GM18505 (cell line): ENCODE data around the gene OR2AE1.
"Not testable (repeated sequence)": the region's sequence is repeated elsewhere in the genome, so short reads cannot be mapped to it uniquely, and the experiment has no call there.

Experiments
- ATAC-seq: cut with Tn5 transposase; IDR thresholded peaks from one replicate; pipeline ENCODE4 v1.9.1; 2021; ENCODE audit not compliant: unreplicated experiment
- POLR2A ChIP-seq: IDR thresholded peaks from 4 replicates; pipeline ENCODE4 v1.6.1; 2011; ENCODE audit warnings: borderline replicate concordance; ENCODE audit not compliant: insufficient read depth, insufficient read length; ENCODE audit errors: extremely low read depth

The OR2AE1 gene, protein sequence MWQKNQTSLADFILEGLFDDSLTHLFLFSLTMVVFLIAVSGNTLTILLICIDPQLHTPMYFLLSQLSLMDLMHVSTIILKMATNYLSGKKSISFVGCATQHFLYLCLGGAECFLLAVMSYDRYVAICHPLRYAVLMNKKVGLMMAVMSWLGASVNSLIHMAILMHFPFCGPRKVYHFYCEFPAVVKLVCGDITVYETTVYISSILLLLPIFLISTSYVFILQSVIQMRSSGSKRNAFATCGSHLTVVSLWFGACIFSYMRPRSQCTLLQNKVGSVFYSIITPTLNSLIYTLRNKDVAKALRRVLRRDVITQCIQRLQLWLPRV

GRCh38 chr7:99876933-99877332 is at the start of gene OR2AE1:
TSS of gene OR2AE1 (minus strand) at chr7:99877033. CDS start at chr7:99877033, 0 bp downstream.
- no peak for TF ChIP-seq POLR2A
- ATAC-seq: no peak

GRCh38 chr7:99926321-99926720 is 49.5 kb upstream of the OR2AE1 start:
- no peak for TF ChIP-seq POLR2A
- ATAC-seq: no peak

GRCh38 chr7:99923200-99923599 is 46.4 kb upstream of the OR2AE1 start:
- no peak for ATAC-seq
- TF ChIP-seq POLR2A: no peak

- no peak for ATAC-seq
- no peak for TF ChIP-seq POLR2A
Measured at GRCh38 chr7:99920149-99920548, 43.3 kb upstream of the OR2AE1 start.

DNA sequence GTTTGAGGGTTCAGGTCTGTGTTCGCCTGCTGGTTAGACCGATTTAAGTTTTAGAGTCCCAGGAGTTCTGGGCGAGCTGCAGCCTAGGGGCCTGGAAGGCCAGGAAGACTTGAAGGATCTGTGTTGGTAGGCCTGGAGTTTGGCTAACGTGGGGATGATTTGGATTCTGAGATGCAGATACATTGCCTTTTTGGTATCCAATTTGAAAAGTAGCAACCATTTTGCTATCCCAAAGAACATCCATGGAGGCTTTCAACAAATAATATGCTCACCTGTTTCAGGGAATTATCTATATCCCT is 42.9 kb upstream of the OR2AE1 start:
- TF ChIP-seq POLR2A: no peak
- peak; percentile 25 for ATAC-seq

- peak; percentile 90 for ATAC-seq
- peak; percentile 92 for TF ChIP-seq POLR2A
Measured at GRCh38 chr7:99918959-99919813, 42.4 kb upstream of the OR2AE1 start, which contains the start of gene TRIM4. TSS of gene TRIM4 (minus strand) at chr7:99919530. CDS start at chr7:99919401, 129 bp downstream.

GRCh38 chr7:99910976-99911375 is 34.1 kb upstream of the OR2AE1 start:
- no peak for ATAC-seq
- no peak for TF ChIP-seq POLR2A

- no peak for ATAC-seq
- TF ChIP-seq POLR2A: no peak
Measured at GRCh38 chr7:99901581-99901980, 24.7 kb upstream of the OR2AE1 start.

DNA sequence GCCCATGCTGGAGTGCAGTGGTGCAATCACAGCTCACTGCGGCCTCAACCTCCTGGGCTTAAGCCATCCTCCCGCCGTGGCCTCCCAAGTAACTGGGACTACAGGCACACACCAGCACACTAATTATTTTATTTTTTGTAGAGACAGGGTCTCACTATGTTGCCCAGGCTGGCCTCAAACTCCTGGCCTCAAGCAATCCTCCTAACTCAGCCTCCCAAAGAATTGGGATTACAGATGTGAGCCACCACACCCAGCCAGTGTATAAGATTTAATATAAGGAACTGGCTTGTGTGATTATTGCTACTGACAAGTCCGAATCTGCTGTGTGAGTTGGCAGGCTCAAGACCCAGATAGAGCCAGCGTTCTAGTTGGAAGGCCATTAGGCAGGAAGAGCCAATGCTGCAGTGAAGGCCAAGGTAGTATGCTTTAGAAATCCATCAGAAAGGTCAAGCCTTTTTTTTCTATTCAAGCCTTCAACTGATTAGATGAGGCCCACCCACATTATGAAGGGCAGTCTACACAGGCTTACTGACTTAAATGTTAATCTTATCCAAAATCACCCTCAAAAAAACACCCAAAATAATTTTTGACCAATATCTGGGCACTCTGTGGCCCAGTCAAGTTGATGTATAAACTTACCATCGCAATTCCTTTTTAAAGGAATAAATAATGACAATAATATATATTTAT is 23.1 kb upstream of the OR2AE1 start:
- TF ChIP-seq POLR2A: no peak
- no peak for ATAC-seq

DNA sequence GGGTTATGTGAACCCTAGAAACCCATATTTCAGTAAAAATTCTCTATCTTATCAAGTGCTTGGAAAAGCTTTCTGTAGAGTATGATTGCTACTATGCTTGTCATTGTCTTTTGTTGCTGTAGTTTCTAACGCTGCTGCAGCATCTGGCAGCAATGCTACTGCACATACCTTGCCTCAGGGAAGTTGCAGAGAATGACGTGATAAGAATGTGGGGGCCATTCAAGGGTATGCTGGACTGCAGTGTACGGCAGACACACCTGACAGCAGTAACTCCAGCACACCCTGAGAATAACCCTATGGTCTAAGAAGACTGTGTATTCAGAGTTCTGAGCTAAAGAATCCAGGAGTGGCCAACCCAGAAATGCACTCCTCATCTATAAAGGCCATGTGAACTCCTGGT is 22.0 kb upstream of the OR2AE1 start:
- no peak for TF ChIP-seq POLR2A
- no peak for ATAC-seq

GRCh38 chr7:99898023-99898357 is 21.2 kb upstream of the OR2AE1 start:
- ATAC-seq: no peak
- no peak for TF ChIP-seq POLR2A

- TF ChIP-seq POLR2A: no peak
- no peak for ATAC-seq
Measured at GRCh38 chr7:99897322-99898022, 20.6 kb upstream of the OR2AE1 start.

GRCh38 chr7:99894738-99895137 is 17.9 kb upstream of the OR2AE1 start:
- ATAC-seq: no peak

GRCh38 chr7:99893280-99893679 is 16.4 kb upstream of the OR2AE1 start:
- no peak for ATAC-seq
- no peak for TF ChIP-seq POLR2A

More at GRCh38 chr7:99894738-99895137, 17.9 kb upstream of the OR2AE1 start:
- TF ChIP-seq POLR2A: no peak

DNA sequence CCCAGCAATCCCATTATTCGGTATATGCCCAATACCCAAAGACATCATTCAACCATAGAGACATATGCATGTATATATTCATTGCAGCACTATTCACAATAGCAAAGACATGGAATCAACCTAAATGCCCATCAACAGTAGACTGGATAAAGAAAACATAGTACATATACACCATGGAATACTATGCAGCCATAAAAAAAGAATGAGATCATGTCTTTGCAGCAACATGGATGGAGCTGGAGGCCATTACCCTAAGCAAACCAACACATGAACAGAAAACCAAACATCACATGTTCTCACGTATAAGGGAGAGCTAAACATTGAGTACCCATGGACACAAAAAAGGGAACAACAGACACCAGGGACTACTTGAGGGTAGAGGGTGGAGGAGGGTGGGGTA is 13.5 kb upstream of the OR2AE1 start:
- ATAC-seq: not testable (repeated sequence)

GRCh38 chr7:99888366-99888765 is 11.5 kb upstream of the OR2AE1 start:
- not testable (repeated sequence) for ATAC-seq
